Measurements from ENCODE around the gene NEMP1.
"Not testable (repeated sequence)": the region's sequence is repeated elsewhere in the genome, so short reads cannot be mapped to it uniquely, and the experiment has no call there.

The NEMP1 gene

GRCh38 chr12:57091638-57092528, 13.3 kb upstream of the NEMP1 start:
- DNase-seq (ENCODE audit: low read depth, low spot score) = no peak

- no peak for DNase-seq (ENCODE audit: low read depth, low spot score)
These were observed 12.5 kb upstream of the NEMP1 start for GRCh38 chr12:57090924-57091637.

- DNase-seq (ENCODE audit: low read depth, low spot score) = no peak
These were observed 11.9 kb upstream of the NEMP1 start for GRCh38 chr12:57090490-57090889.

GRCh38 chr12:57089271-57090245, 11.0 kb upstream of the NEMP1 start:
- peak; percentile 58 for DNase-seq (ENCODE audit: low read depth, low spot score)

- DNase-seq (ENCODE audit: low read depth, low spot score) = peak; percentile 89
These were observed 10.0 kb upstream of the NEMP1 start, which contains the start of gene NAB2 for GRCh38 chr12:57088354-57089270. NAB2 (plus strand) TSS chr12:57089114; CDS start chr12:57089272, 158 bp downstream.

- peak; percentile 89 for DNase-seq (ENCODE audit: low read depth, low spot score)
These were observed 9.2 kb upstream of the NEMP1 start for GRCh38 chr12:57087691-57088353.

- peak; percentile 54 for DNase-seq (ENCODE audit: low read depth, low spot score)
These were observed 8.6 kb upstream of the NEMP1 start for GRCh38 chr12:57087010-57087690.

- DNase-seq (ENCODE audit: low read depth, low spot score) = peak; percentile 79
These were observed 8.0 kb upstream of the NEMP1 start for GRCh38 chr12:57086493-57087009.

GRCh38 chr12:57085999-57086492, 7.5 kb upstream of the NEMP1 start:
- no peak for DNase-seq (ENCODE audit: low read depth, low spot score)

- no peak for DNase-seq (ENCODE audit: low read depth, low spot score)
These were observed 2.3 kb upstream of the NEMP1 start for GRCh38 chr12:57080855-57081254.

GRCh38 chr12:57079821-57080220, 1.2 kb upstream of the NEMP1 start:
- DNase-seq (ENCODE audit: low read depth, low spot score) = no peak

- DNase-seq (ENCODE audit: low read depth, low spot score) = not testable (repeated sequence)
These were observed 4.8 kb downstream of the NEMP1 start for GRCh38 chr12:57073566-57074450.

- no peak for DNase-seq (ENCODE audit: low read depth, low spot score)
These were observed 5.9 kb downstream of the NEMP1 start for GRCh38 chr12:57072661-57073060.

- DNase-seq (ENCODE audit: low read depth, low spot score) = peak; percentile 70
These were observed 9.1 kb downstream of the NEMP1 start for GRCh38 chr12:57069523-57069922.

GRCh38 chr12:57066245-57066644, 12.3 kb downstream of the NEMP1 start:
- no peak for DNase-seq (ENCODE audit: low read depth, low spot score)

- DNase-seq (ENCODE audit: low read depth, low spot score) = no peak
These were observed 14.5 kb downstream of the NEMP1 start for GRCh38 chr12:57063991-57064685.

GRCh38 chr12:57058454-57058853, 20.1 kb downstream of the NEMP1 start:
- DNase-seq (ENCODE audit: low read depth, low spot score) = no peak

All from ELF-1 (cell line).